NCI-H1930 (cell line): ENCODE measurements around the gene PAOX.

Experiments used
- DNase-seq, 2 experiments: peaks; one replicate each; lab custom pipeline; 2025; lab: John Stamatoyannopoulos, UW

The PAOX gene

GRCh38 chr10:133349577-133350011 is 29.5 kb upstream of the PAOX start:
- DNase-seq, result no peak

GRCh38 chr10:133350283-133350949 is 28.6 kb upstream of the PAOX start:
- DNase-seq, result no peak

- DNase-seq, result no peak
Observed at GRCh38 chr10:133350950-133351329, 28.1 kb upstream of the PAOX start.

- no peak for DNase-seq
Observed at GRCh38 chr10:133351408-133352318, 27.4 kb upstream of the PAOX start.

- DNase-seq, result no peak
Observed at GRCh38 chr10:133353202-133353959, 25.7 kb upstream of the PAOX start.

GRCh38 chr10:133353988-133354605 is 25.0 kb upstream of the PAOX start:
- DNase-seq, result no peak

- no peak for DNase-seq
Observed at GRCh38 chr10:133354672-133355240, 24.3 kb upstream of the PAOX start.

- no peak for DNase-seq
Observed at GRCh38 chr10:133355266-133355665, 23.8 kb upstream of the PAOX start.

- no peak for DNase-seq
Observed at GRCh38 chr10:133355991-133356390, 23.1 kb upstream of the PAOX start.

GRCh38 chr10:133356549-133357284 is 22.3 kb upstream of the PAOX start:
- DNase-seq, result no peak

GRCh38 chr10:133357285-133358161 is 21.5 kb upstream of the PAOX start, which contains the start of gene FUOM:
TSS of gene FUOM (minus strand) at chr10:133358019. CDS start at chr10:133358007, 12 bp downstream.
- peak; percentile 19 to 37 for DNase-seq

- DNase-seq, result no peak
Observed at GRCh38 chr10:133358162-133358924, 20.7 kb upstream of the PAOX start.

- DNase-seq, result no peak
Observed at GRCh38 chr10:133358925-133359310, 20.1 kb upstream of the PAOX start.

- DNase-seq, result no peak
Observed at GRCh38 chr10:133359554-133359971, 19.5 kb upstream of the PAOX start.

- no peak for DNase-seq
Observed at GRCh38 chr10:133359972-133360610, 19.0 kb upstream of the PAOX start.

- DNase-seq, result no peak
Observed at GRCh38 chr10:133361227-133361626, 17.8 kb upstream of the PAOX start.

- DNase-seq, result no peak
Observed at GRCh38 chr10:133361773-133362441, 17.2 kb upstream of the PAOX start.

GRCh38 chr10:133362846-133363245 is 16.2 kb upstream of the PAOX start:
- no peak for DNase-seq
